IMR-90 (cell line): ENCODE data around the gene CTDSP1. TPM values are rescaled to one million over a fixed set of nuclear protein-coding genes. Genes with fewer than 3 reads are reported as not detected.

Source experiments
- ATAC-seq: fragments of 200-7000 bp; cut with Tn5 transposase; 2 replicates; pipeline ENCODE4 v1.9.1; 2020; ENCODE audit warnings: low read depth, mild to moderate bottlenecking, moderate library complexity
- BruUV-seq: library from RNA; stranded (reverse); fragments of 400-500 nt; replicated peaks from 2 replicates; lab custom pipeline; 2021; lab: Mats Ljungman, UMichigan
- CTCF ChIA-PET: fragments of 300-600 bp; formaldehyde crosslinking; extraction: SDS; loops from one replicate; lab custom pipeline; 2021; ENCODE audit warnings: antibody characterized with exemption; lab: Yijun Ruan, JAX
- POLR2A ChIA-PET: fragments of 300-600 bp; sonication (Branson Sonifier 250); formaldehyde crosslinking; loops from one replicate; lab custom pipeline; 2022; ENCODE audit warnings: antibody characterized with exemption; ENCODE audit not compliant: unreplicated experiment; lab: Charles Lee
- DNase-seq: peaks from one replicate; pipeline ENCODE4 v3.0.0; 2013
- H2AFZ ChIP-seq: replicated peaks from 2 replicates; pipeline ENCODE3; 2013; ENCODE audit warnings: low read length, mild to moderate bottlenecking; ENCODE audit not compliant: poor library complexity
- H2AK5ac ChIP-seq: 2 replicates; pipeline ENCODE4 v1.6.1; 2013; ENCODE audit warnings: low read depth, low read length, inconsistent platforms
- H2AK9ac ChIP-seq: replicated peaks from 2 replicates; pipeline ENCODE3; 2013; ENCODE audit warnings: mild to moderate bottlenecking, low read depth, low read length, moderate library complexity; ENCODE audit not compliant: poor library complexity
- H2BK120ac ChIP-seq: 2 replicates; pipeline ENCODE4 v1.6.1; 2013; ENCODE audit warnings: low read depth, low read length, inconsistent platforms
- H2BK15ac ChIP-seq: 3 replicates; pipeline ENCODE4 v1.6.1; 2013; ENCODE audit warnings: low read depth, low read length, inconsistent platforms
- H2BK20ac ChIP-seq: 2 replicates; pipeline ENCODE4 v1.6.1; 2013; ENCODE audit warnings: low read depth, mild to moderate bottlenecking, inconsistent platforms, low read length, moderate library complexity
- H2BK5ac ChIP-seq: 2 replicates; pipeline ENCODE4 v1.6.1; 2013; ENCODE audit warnings: mild to moderate bottlenecking, low read depth, low read length, inconsistent platforms; ENCODE audit not compliant: poor library complexity, severe bottlenecking
- H3K14ac ChIP-seq: replicated peaks from 2 replicates; pipeline ENCODE4 v1.6.1; 2013; ENCODE audit warnings: low read depth, low read length, inconsistent platforms
- H3K18ac ChIP-seq: 2 replicates; pipeline ENCODE4 v1.6.1; 2013; ENCODE audit warnings: low read depth, low read length, control low read depth
- H3K23ac ChIP-seq: 2 replicates; pipeline ENCODE4 v1.6.1; 2013; ENCODE audit warnings: low read depth, low read length, inconsistent platforms
- H3K27ac ChIP-seq: 2 replicates; pipeline ENCODE4 v1.5.1; 2013; ENCODE audit warnings: mild to moderate bottlenecking, control low read depth, low read length; ENCODE audit not compliant: insufficient read depth
- H3K27me3 ChIP-seq: 2 replicates; pipeline ENCODE4 v1.6.1; 2013; ENCODE audit warnings: low read length; ENCODE audit not compliant: control insufficient read depth, insufficient read depth
- H3K36me3 ChIP-seq: 2 replicates; pipeline ENCODE4 v1.6.1; 2013; ENCODE audit warnings: low read length, mixed read lengths; ENCODE audit not compliant: control insufficient read depth, insufficient read depth
- H3K4ac ChIP-seq: 2 replicates; pipeline ENCODE4 v1.6.1; 2013; ENCODE audit warnings: low read depth, low read length, inconsistent platforms
- H3K4me1 ChIP-seq: 2 replicates; pipeline ENCODE4 v1.6.1; 2013; ENCODE audit warnings: low read length, mixed read lengths; ENCODE audit not compliant: control insufficient read depth, insufficient read depth
- H3K4me2 ChIP-seq: 2 replicates; pipeline ENCODE4 v1.6.1; 2013; ENCODE audit warnings: low read depth, mild to moderate bottlenecking, control low read depth, low read length, moderate library complexity
- H3K4me3 ChIP-seq: 2 replicates; pipeline ENCODE4 v1.5.1; 2013; ENCODE audit warnings: low read depth, mild to moderate bottlenecking, control low read depth, low read length, moderate library complexity; ENCODE audit not compliant: insufficient read depth
- H3K56ac ChIP-seq: 2 replicates; pipeline ENCODE4 v1.6.1; 2013; ENCODE audit warnings: low read length, inconsistent platforms; ENCODE audit not compliant: insufficient read depth; ENCODE audit errors: extremely low read depth
- H3K79me1 ChIP-seq, 2 experiments: 2 replicates each; pipeline ENCODE4 v1.6.1; 2013; ENCODE audit warnings: low read length in 2 of 2, inconsistent platforms in 1 of 2, low read depth in 1 of 2
- H3K9ac ChIP-seq: 2 replicates; pipeline ENCODE4 v1.6.1; 2013; ENCODE audit warnings: low read depth, low read length, control low read depth
- H3K9me1 ChIP-seq: 2 replicates; pipeline ENCODE4 v1.6.1; 2013; ENCODE audit warnings: low read length, inconsistent platforms; ENCODE audit not compliant: insufficient read depth
- H3K9me3 ChIP-seq: 2 replicates; pipeline ENCODE4 v1.6.1; 2013; ENCODE audit warnings: low read length; ENCODE audit not compliant: control insufficient read depth, insufficient read depth
- H4K20me1 ChIP-seq: 2 replicates; pipeline ENCODE4 v1.6.1; 2013; ENCODE audit warnings: low read length, inconsistent platforms; ENCODE audit not compliant: insufficient read depth
- H4K5ac ChIP-seq: 2 replicates; pipeline ENCODE4 v1.6.1; 2013; ENCODE audit warnings: mild to moderate bottlenecking, low read depth, low read length, control low read depth
- H4K8ac ChIP-seq, 2 experiments: 2 replicates each; pipeline ENCODE4 v1.6.1; 2013; ENCODE audit warnings: low read depth in 2 of 2, low read length in 2 of 2, control low read depth in 1 of 2, inconsistent platforms in 1 of 2
- H4K91ac ChIP-seq: 2 replicates; pipeline ENCODE4 v1.6.1; 2013; ENCODE audit warnings: low read depth, low read length, inconsistent platforms; ENCODE audit not compliant: insufficient read depth
- BHLHE40 ChIP-seq: fragments of 150-350 bp; IDR thresholded peaks from 2 replicates; pipeline ENCODE4 v1.6.1; 2016; ENCODE audit warnings: mild to moderate bottlenecking, low read depth, low read length
- CEBPB ChIP-seq: IDR thresholded peaks from 2 replicates; pipeline ENCODE4 v1.6.1; 2012; ENCODE audit warnings: low read depth, low read length, improper control_type of control experiment
- CHD1 ChIP-seq: IDR thresholded peaks from 2 replicates; pipeline ENCODE4 v1.6.1; 2012; ENCODE audit warnings: low read depth, low read length, improper control_type of control experiment
- FOS ChIP-seq: fragments of 150-350 bp; IDR thresholded peaks from 2 replicates; pipeline ENCODE4 v1.6.1; 2016; ENCODE audit warnings: low read depth, low read length
- MAZ ChIP-seq: IDR thresholded peaks from 2 replicates; pipeline ENCODE4 v1.6.1; 2012; ENCODE audit warnings: low read depth, mild to moderate bottlenecking, low read length, improper control_type of control experiment, moderate library complexity, borderline replicate concordance
- NFE2L2 ChIP-seq: fragments of 150-350 bp; IDR thresholded peaks from 2 replicates; pipeline ENCODE4 v1.6.1; 2016; ENCODE audit warnings: low read depth, mild to moderate bottlenecking, low read length
- POLR2A ChIP-seq: IDR thresholded peaks from 2 replicates; pipeline ENCODE4 v1.6.1; 2012; ENCODE audit warnings: mild to moderate bottlenecking, low read depth, low read length
- RAD21 ChIP-seq: IDR thresholded peaks from 2 replicates; pipeline ENCODE4 v1.6.1; 2012; ENCODE audit warnings: low read length, improper control_type of control experiment
- RCOR1 ChIP-seq: IDR thresholded peaks from 2 replicates; pipeline ENCODE4 v1.6.1; 2012; ENCODE audit warnings: mild to moderate bottlenecking, low read length, improper control_type of control experiment; ENCODE audit not compliant: insufficient replicate concordance
- RFX5 ChIP-seq: IDR thresholded peaks from 2 replicates; pipeline ENCODE4 v1.8.0; 2012; ENCODE audit warnings: low read depth, mild to moderate bottlenecking, low read length, moderate library complexity
- WGBS, 2 experiments: methylation state at CpG; one replicate each; pipeline versions ENCODE4 v1.1.5 to v1.1.7; 2013; ENCODE audit warnings: missing lambda C conversion rate in 2 of 2; ENCODE audit not compliant: insufficient read length in 1 of 2; ENCODE audit errors: extremely low coverage in 2 of 2; 5-methylcytosine and 5-hydroxymethylcytosine counted together
- dilution Hi-C: fragments of 300-500 bp; cut with HindIII; formaldehyde crosslinking; loops from one replicate; pipeline ENCODE4 v1.14.3; 2018; ENCODE audit warnings: low sequenced_read_pairs; ENCODE audit not compliant: unreplicated experiment
- in situ Hi-C: fragments of 300-500 bp; cut with MboI; formaldehyde crosslinking; loops from 3 replicates; pipeline ENCODE4 v1.14.3; 2019; ENCODE audit warnings: low sequenced_read_pairs, inconsistent platforms, mixed read lengths
- intact Hi-C: fragments of 100-400 bp; cut with micrococcal nuclease; formaldehyde crosslinking; loops from 2 replicates; pipeline ENCODE4 v1.10.0; 2022
- polyA plus RNA-seq, 3 experiments: library from polyadenylated mRNA; depleted of rRNA; stranded (reverse); fragments of >200 nt; gene quantifications; 2 replicates each; pipeline ENCODE4 v1.2.3, GENCODE V29; 2012; ENCODE audit warnings: low replicate concordance in 1 of 3
- total RNA-seq: library from RNA; depleted of rRNA; stranded (reverse); fragments of >200 nt; gene quantifications from 2 replicates; pipeline ENCODE4 v1.2.3, GENCODE V29; 2012
- TF ChIP-seq, protein P1 (sequence below): conservative IDR thresholded peaks from 2 replicates; pipeline ENCODE4 v1.5.1; 2012; ENCODE audit warnings: mild to moderate bottlenecking, low read depth, low read length, improper control_type of control experiment
- TF ChIP-seq, protein P2 (sequence below): fragments of 150-350 bp; IDR thresholded peaks from 2 replicates; pipeline ENCODE4 v1.6.1; 2017; ENCODE audit warnings: mild to moderate bottlenecking, antibody characterized with exemption, low read length, low read depth
- TF ChIP-seq, protein P3 (sequence below): fragments of 150-350 bp; IDR thresholded peaks from 2 replicates; pipeline ENCODE4 v1.6.1; 2016; ENCODE audit warnings: low read depth, mild to moderate bottlenecking, low read length, moderate library complexity, borderline replicate concordance

CTDSP1 gene
- total and polyA plus RNA-seq, 2 of the 4 experiments (the other 2 are of a cell fraction), result 19.7 to 64.3 TPM

DNA sequence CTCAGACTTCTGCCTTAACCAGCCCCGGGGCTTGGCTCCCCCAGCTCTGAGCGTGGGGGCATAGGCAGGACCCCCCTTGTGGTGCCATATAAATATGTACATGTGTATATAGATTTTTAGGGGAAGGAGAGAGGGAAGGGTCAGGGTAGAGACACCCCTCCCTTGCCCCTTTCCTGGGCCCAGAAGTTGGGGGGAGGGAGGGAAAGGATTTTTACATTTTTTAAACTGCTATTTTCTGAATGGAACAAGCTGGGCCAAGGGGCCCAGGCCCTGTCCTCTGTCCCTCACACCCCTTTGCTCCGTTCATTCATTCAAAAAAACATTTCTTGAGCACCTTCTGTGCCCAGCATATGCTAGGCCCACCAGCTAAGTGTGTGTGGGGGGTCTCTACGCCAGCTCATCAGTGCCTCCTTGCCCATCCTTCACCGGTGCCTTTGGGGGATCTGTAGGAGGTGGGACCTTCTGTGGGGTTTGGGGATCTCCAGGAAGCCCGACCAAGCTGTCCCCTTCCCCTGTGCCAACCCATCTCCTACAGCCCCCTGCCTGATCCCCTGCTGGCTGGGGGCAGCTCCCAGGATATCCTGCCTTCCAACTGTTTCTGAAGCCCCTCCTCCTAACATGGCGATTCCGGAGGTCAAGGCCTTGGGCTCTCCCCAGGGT, 5.5 kb downstream of the CTDSP1 start:
- no peak overlapping the region for H3K23ac ChIP-seq
- peak overlapping the region; percentile 95 for H4K5ac ChIP-seq
- in situ Hi-C loops, result loop anchor here (5.0 to 10.0 kb wide), 2 partner anchors 57 to 250 kb away; partner anchors contain the start of genes BCS1L and ZNF142
- peak overlapping the region; percentile 76 for H3K27ac ChIP-seq
- no peak overlapping the region for H3K9ac ChIP-seq
- H3K4me3 ChIP-seq, result no peak overlapping the region
- H3K14ac ChIP-seq, result 0 out of 2 replicates have a peak overlapping the region, but pooled peaks have one; percentile 72
- H2BK120ac ChIP-seq, result 0 out of 2 replicates have a peak overlapping the region, but pooled peaks have one; percentile 4
- BruUV-seq, result TSS peak; percentile 77
- H3K18ac ChIP-seq, result no peak overlapping the region
- intact Hi-C loops, result no loop called here
- H4K20me1 ChIP-seq, result peaks cover 13% of the 10 kb centered on the region; the same call in 1 of the 2 replicates
- no CpG with 5 or more reads among the region's 8 CpGs for WGBS, 2 experiments
- ATAC-seq (no peak), DNase-seq (no peak)
- peaks cover 26% of the 10 kb centered on the region for H3K36me3 ChIP-seq
- peak overlapping the region; percentile 73 to 91 for H4K8ac ChIP-seq
- H2AFZ ChIP-seq, result peak overlapping the region; percentile 80
- ChIA-PET POLR2A (no interaction called here), CTCF (interaction anchor here (0.6 kb wide), 2 partner anchors 51 to 112 kb away, joined by 3 to 4 read pairs; no protein-coding TSS in a partner anchor)
- peak overlapping the region; percentile 69 for H4K91ac ChIP-seq
- dilution Hi-C loops, result no loop called here
- peaks cover 4% of the 10 kb centered on the region; the same call in 1 of the 2 replicates for H3K9me1 ChIP-seq
- H3K79me1 ChIP-seq, result peaks cover 0 to 28% of the 10 kb centered on the region in 2 experiments; a peak in 2 of 4 replicates
- peak overlapping the region; percentile 78; the same call in 1 of the 2 replicates for H3K4ac ChIP-seq
- H3K4me2 ChIP-seq, result no peak overlapping the region; the same call in 1 of the 2 replicates
- no peaks in the 10 kb centered on the region for H3K9me3 ChIP-seq
- peak overlapping the region; percentile 60 for H2AK5ac ChIP-seq
- H3K4me1 ChIP-seq, result peaks cover 21% of the 10 kb centered on the region
- H2BK15ac ChIP-seq, result no peak overlapping the region
- H3K56ac ChIP-seq, result no peak overlapping the region
- no peak for TF ChIP-seq RFX5
- no peak for TF ChIP-seq RCOR1
- no peak for TF ChIP-seq CEBPB
- no peak for TF ChIP-seq MAZ
- no peak for TF ChIP-seq BHLHE40
- TF ChIP-seq RAD21, result no peak
- no peak for TF ChIP-seq NFE2L2
- TF ChIP-seq, protein P1, sequence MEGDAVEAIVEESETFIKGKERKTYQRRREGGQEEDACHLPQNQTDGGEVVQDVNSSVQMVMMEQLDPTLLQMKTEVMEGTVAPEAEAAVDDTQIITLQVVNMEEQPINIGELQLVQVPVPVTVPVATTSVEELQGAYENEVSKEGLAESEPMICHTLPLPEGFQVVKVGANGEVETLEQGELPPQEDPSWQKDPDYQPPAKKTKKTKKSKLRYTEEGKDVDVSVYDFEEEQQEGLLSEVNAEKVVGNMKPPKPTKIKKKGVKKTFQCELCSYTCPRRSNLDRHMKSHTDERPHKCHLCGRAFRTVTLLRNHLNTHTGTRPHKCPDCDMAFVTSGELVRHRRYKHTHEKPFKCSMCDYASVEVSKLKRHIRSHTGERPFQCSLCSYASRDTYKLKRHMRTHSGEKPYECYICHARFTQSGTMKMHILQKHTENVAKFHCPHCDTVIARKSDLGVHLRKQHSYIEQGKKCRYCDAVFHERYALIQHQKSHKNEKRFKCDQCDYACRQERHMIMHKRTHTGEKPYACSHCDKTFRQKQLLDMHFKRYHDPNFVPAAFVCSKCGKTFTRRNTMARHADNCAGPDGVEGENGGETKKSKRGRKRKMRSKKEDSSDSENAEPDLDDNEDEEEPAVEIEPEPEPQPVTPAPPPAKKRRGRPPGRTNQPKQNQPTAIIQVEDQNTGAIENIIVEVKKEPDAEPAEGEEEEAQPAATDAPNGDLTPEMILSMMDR, result no peak
- TF ChIP-seq POLR2A, result no peak
- TF ChIP-seq, protein P2, sequence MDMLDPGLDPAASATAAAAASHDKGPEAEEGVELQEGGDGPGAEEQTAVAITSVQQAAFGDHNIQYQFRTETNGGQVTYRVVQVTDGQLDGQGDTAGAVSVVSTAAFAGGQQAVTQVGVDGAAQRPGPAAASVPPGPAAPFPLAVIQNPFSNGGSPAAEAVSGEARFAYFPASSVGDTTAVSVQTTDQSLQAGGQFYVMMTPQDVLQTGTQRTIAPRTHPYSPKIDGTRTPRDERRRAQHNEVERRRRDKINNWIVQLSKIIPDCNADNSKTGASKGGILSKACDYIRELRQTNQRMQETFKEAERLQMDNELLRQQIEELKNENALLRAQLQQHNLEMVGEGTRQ, result no peak
- TF ChIP-seq, protein P3, sequence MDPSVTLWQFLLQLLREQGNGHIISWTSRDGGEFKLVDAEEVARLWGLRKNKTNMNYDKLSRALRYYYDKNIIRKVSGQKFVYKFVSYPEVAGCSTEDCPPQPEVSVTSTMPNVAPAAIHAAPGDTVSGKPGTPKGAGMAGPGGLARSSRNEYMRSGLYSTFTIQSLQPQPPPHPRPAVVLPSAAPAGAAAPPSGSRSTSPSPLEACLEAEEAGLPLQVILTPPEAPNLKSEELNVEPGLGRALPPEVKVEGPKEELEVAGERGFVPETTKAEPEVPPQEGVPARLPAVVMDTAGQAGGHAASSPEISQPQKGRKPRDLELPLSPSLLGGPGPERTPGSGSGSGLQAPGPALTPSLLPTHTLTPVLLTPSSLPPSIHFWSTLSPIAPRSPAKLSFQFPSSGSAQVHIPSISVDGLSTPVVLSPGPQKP, result no peak
- TF ChIP-seq FOS, result no peak
- no peak for TF ChIP-seq CHD1
- H2BK20ac ChIP-seq, result no peak overlapping the region
- no peaks in the 10 kb centered on the region for H3K27me3 ChIP-seq
- peak overlapping the region; percentile 98 for H2AK9ac ChIP-seq
- peak overlapping the region; percentile 74 for H2BK5ac ChIP-seq
